Lower lobe of right lung (tissue), 2 donors: Measurements from ENCODE around the gene PROKR1. TPM values are rescaled to one million over a fixed set of nuclear protein-coding genes. Genes with fewer than 3 reads are reported as not detected.

ENCODE experiments used
- ATAC-seq, 2 donors: fragments of 200-7000 bp; cut with Tn5 transposase; one replicate each; pipeline ENCODE4 v1.9.1; 2020 to 2022; ENCODE audit warnings: mild to moderate bottlenecking in 2 of 2, moderate library complexity in 2 of 2
- DNase-seq: peaks from one replicate; pipeline ENCODE4 v3.0.0-alpha.2; 2020
- H3K27ac ChIP-seq: fragments of 200-600 bp; one replicate; pipeline ENCODE4 v1.8.0; 2022
- H3K27me3 ChIP-seq: fragments of 200-600 bp; one replicate; pipeline ENCODE4 v1.8.0; 2022; ENCODE audit warnings: low read depth
- H3K36me3 ChIP-seq: fragments of 200-600 bp; one replicate; pipeline ENCODE4 v1.8.0; 2022; ENCODE audit warnings: mild to moderate bottlenecking
- H3K4me1 ChIP-seq: fragments of 200-600 bp; one replicate; pipeline ENCODE4 v1.8.0; 2022
- H3K4me3 ChIP-seq: fragments of 200-600 bp; one replicate; pipeline ENCODE4 v1.8.0; 2022; ENCODE audit warnings: mild to moderate bottlenecking
- H3K9me3 ChIP-seq: fragments of 200-600 bp; one replicate; pipeline ENCODE4 v1.8.0; 2022
- intact Hi-C: fragments of 100-400 bp; cut with DNase I; formaldehyde crosslinking; loops from one replicate; pipeline ENCODE4 v1.11.0; 2022
- total RNA-seq: library from RNA; stranded (reverse); fragmentation: NEBNext Ultra II Directional; extraction: Animal tissue kit (Norgen Biotek cat#: 25700); gene quantifications from one replicate; pipeline ENCODE4 v1.2.1, GENCODE V29; 2021
- TF ChIP-seq, protein P1 (sequence below): fragments of 200-600 bp; IDR thresholded peaks from one replicate; pipeline ENCODE4 v1.8.0; 2022; ENCODE audit warnings: antibody characterized with exemption, mild to moderate bottlenecking
- donor health status: DM: no; HTN: yes; CAD: no; lungs with severe emphysema.

The PROKR1 gene
- total RNA-seq, 1 donor from 2014 or later: not detected

- no peaks in the 10 kb centered on the region for H3K36me3 ChIP-seq
- no peak overlapping the region for H3K27ac ChIP-seq
- H3K4me3 ChIP-seq: no peak overlapping the region
- DNase-seq (no peak), ATAC-seq (no peak)
- no peaks in the 10 kb centered on the region for H3K9me3 ChIP-seq
- H3K27me3 ChIP-seq: no peaks in the 10 kb centered on the region
- peaks cover 4% of the 10 kb centered on the region for H3K4me1 ChIP-seq
- TF ChIP-seq, protein P1, sequence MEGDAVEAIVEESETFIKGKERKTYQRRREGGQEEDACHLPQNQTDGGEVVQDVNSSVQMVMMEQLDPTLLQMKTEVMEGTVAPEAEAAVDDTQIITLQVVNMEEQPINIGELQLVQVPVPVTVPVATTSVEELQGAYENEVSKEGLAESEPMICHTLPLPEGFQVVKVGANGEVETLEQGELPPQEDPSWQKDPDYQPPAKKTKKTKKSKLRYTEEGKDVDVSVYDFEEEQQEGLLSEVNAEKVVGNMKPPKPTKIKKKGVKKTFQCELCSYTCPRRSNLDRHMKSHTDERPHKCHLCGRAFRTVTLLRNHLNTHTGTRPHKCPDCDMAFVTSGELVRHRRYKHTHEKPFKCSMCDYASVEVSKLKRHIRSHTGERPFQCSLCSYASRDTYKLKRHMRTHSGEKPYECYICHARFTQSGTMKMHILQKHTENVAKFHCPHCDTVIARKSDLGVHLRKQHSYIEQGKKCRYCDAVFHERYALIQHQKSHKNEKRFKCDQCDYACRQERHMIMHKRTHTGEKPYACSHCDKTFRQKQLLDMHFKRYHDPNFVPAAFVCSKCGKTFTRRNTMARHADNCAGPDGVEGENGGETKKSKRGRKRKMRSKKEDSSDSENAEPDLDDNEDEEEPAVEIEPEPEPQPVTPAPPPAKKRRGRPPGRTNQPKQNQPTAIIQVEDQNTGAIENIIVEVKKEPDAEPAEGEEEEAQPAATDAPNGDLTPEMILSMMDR: no peak
- intact Hi-C loops: no loop called here
Observed at GRCh38 chr2:68696554-68696953, 53.2 kb downstream of the PROKR1 start.

GRCh38 chr2:68698567-68699377 lies 55.4 kb downstream of the PROKR1 start:
- Histone ChIP-seq H3K27ac (no peak overlapping the region), H3K36me3 (no peaks in the 10 kb centered on the region), H3K4me1 (no peaks in the 10 kb centered on the region), H3K9me3 (no peaks in the 10 kb centered on the region), H3K4me3 (no peak overlapping the region), H3K27me3 (no peaks in the 10 kb centered on the region)
- intact Hi-C loops: no loop called here
- TF ChIP-seq, protein P1: no peak
- ATAC-seq (no peak), DNase-seq (no peak)

- ATAC-seq: no peak
- H3K27ac ChIP-seq: no peak overlapping the region
- H3K27me3 ChIP-seq: no peaks in the 10 kb centered on the region
- TF ChIP-seq, protein P1: no peak
- H3K4me3 ChIP-seq: no peak overlapping the region
- H3K4me1 ChIP-seq: no peaks in the 10 kb centered on the region
- H3K9me3 ChIP-seq: no peaks in the 10 kb centered on the region
- H3K36me3 ChIP-seq: no peaks in the 10 kb centered on the region
- no peak for DNase-seq
- intact Hi-C loops: no loop called here
Observed at GRCh38 chr2:68700560-68700959, 57.2 kb downstream of the PROKR1 start.

DNA sequence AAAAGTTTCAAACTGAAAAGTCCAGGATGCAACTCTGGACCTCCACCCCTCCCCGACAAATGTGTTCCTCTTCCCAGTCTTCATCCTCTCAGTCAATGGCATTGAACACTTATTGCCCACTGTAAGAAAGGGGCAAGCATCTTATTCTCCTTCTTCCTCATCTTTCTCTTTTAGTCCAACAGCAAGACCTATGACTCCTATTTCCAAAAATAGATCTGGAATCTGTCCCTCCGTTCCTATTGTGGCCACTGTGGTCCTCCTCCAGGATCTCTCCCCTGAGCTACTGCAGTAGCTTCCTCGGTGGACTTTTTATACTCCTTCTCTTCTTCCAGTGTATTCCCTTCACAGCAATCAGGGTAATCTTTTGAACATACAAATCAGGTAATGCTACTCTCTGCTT lies 63.3 kb downstream of the PROKR1 start:
- Histone ChIP-seq H3K36me3 (no peaks in the 10 kb centered on the region), H3K27me3 (no peaks in the 10 kb centered on the region), H3K4me1 (no peaks in the 10 kb centered on the region), H3K4me3 (no peak overlapping the region), H3K9me3 (no peaks in the 10 kb centered on the region), H3K27ac (no peak overlapping the region)
- TF ChIP-seq, protein P1: no peak
- ATAC-seq: no peak
- intact Hi-C loops: no loop called here
- no peak for DNase-seq

Other genes starting within 250 kb of the PROKR1 start
- gene FBXO48, start 176.3 kb upstream of the PROKR1 start, total RNA-seq: 2.3 TPM
- gene APLF, start 176.0 kb upstream of the PROKR1 start, total RNA-seq: 5.8 TPM
- 48.5 TPM for gene ARHGAP25, start 91.2 kb downstream of the PROKR1 start, total RNA-seq
- gene BMP10, start 227.8 kb downstream of the PROKR1 start, total RNA-seq: 0.24 TPM